ENCODE measurements around the gene CD27.

DNA sequence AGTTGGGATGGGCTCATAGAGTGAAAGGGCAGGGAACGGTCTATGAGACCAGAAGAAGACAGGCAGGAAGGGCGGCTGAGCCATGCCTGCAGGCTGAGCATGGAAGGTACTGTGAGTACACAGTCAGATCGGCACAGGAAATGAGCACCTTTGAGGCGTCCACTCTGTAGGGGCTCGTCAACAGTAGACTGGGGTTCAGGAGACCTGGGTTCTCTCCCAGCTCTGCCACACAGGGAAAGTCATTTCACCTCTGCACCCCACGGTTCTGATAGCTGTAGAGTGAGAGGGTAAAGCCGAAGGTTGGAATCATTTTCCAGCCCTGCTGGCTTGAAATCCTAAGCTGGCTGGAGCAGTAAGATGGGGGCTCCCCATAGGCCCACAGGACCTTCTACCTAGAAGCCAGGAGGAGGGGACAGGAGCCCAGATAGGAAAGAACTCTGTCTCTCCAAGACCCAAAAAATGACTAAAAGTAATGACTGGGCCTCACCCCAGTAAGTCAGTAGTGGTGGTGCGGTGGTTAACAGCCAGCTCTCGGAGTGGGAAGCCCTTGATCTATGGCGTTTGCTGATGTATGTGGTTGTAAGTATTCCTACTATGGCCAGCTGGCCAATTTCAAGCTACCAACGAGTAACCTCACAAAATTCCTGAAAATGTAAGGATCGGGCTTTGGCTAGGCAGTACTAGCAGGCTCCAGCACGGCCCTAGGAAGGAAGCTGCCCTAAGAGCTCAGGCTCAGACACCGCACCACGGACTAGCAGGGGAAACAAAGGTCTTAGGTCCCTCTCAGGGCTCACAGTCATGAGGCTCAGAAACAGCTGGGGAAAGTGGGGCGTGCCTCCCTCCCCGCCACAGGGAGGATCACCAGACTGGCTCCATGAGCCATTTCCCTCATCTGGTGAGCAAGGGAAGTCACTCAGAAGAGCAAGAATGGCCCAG, 10.3 kb upstream of the CD27 start:
- no peak for TF ChIP-seq CTCF (conservative IDR thresholded peaks at IDR 0.05; ENCODE audit: low read length)
- TF ChIP-seq EZH2phosphoT487 (IDR thresholded peaks at IDR 0.05; ENCODE audit: borderline replicate concordance, low read depth, low read length), result no peak

Data from OCI-LY7 (cell line).